ENCODE data around the gene WDR59.
"Not testable (repeated sequence)": the region's sequence is repeated elsewhere in the genome, so short reads cannot be mapped to it uniquely, and the experiment has no call there.

The WDR59 gene

DNA sequence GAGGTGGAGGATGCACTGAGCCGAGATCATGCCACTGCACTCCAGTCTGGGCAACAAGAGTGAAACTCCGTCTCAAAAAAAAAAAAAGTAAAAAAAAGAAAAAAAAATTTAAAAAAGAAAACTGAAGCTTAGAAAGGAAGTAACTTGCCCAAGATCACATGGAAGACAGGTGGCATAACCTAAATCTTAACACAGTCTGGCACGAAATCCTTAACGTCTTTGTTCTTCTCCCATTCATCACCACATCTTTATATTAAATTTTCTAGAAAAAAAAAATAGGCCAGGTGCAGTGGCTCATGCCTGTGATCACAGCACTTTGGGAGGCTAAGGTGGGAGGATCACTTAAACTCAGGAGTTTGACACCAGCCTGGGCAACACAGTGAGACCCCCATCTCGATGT is 9.3 kb downstream of the WDR59 start:
- DNase-seq = no peak

DNA sequence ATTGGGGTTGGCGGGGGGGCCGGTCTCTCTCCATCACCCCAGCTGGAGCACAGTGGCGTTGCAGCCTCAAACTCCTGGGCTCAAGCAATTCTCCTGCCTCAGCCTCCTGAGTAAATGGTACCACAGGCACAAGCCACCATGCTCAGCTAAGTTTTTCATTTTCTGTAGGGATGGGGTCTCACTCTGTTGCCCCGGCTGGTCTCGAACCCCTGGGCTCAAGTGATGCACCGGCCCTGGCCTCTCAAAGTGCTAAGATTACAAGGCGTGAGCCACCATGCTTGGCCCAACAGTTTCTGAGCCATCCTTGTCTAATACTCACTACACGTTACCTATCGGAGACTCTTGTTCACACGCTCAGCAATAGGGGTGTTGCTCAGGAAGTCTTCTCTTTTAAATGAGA is 11.6 kb downstream of the WDR59 start:
- DNase-seq = no peak

DNA sequence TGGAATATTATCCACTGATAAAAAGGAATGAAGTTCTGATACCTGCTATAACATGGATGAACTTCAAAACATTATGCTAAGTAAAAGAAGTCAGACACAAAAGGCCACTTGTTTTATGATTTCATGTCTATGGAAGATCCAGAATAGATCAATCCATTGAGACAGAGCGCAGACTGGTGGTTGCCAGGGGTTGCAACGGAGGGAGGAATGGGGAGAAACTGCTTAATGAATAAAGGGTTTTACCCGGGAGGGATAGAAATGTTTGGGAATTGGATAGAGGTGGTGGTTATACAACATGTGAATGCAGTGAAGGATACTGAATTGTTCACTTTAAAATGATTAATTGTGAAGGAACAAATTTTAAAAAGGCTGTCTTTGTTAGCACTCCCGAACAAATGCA is 30.2 kb downstream of the WDR59 start:
- DNase-seq = no peak

DNA sequence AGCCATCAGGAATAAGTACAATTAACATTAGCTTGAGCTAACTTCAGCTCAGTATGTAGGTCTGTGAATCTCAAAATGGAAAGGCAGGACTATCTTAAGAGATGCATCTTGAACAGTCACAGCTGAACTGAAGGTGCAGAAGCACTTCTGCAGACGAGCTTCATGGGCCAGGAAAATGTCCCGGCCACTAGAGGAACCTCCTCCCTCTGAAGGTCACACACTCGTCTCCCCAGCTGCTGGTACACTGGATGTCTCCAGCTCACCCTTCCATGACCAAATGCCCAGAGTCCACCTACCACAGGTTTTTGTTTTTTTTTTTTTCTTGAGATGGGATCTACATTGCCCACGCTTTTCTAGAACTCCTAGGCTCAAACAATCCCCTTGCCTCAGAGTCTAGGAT is 33.2 kb downstream of the WDR59 start:
- DNase-seq = no peak

DNA sequence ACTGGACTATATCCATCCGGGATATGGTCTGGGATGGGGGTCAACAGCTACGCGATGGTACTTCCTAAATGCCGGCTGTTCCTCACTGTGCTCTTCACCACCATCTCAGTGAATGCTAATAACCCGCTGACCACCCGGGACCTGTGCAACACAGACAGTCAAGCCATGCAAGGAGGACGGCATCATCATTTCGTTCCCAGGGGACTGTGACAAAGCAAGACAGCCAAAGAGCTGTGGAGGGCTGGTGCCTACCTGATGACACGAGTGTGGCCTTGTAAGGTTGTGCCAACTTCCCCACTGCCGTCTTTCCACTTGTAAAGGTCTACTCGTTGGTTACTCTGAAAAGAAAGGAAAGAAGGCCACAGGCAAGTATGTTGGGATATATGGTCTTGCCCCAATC is 33.7 kb downstream of the WDR59 start:
- no peak for DNase-seq

DNA sequence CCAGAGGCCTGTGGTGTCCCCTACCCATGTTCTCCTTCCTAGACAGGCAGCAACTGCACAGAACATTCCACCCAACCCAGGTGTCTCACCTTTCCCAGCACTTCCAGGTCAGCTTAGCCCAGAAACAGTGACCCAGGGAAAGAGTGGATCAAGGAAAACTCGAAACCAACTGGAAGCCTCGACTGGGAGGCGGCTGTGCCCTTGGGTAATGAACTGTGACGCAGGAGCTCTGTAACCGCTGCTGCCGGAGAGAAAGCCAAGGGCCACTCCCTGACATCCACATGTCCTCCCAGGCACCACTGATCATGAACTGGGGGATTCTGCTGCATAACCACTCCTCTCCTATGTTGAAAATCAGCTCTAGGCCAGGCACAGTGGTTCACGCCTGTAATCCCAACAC is 34.4 kb downstream of the WDR59 start:
- no peak for DNase-seq

DNA sequence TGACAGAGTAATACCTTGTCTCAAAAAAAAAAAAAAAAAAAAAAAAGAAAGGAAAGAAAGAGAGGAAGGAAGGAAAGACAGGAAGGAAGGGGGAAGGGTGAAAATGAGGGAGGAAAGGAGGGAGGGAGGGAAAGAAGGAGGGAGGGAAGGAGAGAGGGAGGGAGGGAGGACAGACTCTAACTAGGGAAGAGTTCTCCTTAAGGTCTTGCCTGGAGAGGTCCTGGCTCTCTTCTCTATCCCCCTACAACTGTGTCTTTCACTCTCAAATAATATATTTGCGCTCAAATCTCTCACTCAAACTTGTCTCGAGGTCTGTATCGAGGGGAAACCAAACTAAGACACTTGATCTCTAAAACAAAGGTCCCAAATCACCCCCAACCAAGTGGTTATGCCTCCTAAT is 35.6 kb downstream of the WDR59 start:
- DNase-seq = no peak

DNA sequence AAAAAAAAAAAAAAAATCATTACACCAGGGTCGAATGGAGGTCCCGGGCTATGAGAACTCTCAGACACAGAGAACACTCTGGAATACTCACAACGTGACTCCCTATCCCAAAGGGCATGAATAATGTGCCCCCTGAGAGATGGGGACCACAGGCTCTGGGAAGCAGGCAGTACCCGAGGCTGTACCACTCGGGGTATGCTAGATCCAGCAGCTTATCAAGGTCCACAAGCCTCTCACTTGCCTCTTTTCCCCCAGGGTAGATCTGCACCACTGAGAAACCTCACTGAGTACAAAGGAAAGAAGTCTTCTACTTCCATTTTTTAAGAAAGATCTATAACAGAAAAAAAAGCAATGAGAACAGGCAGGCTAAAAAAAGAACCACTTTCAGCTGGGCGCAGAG is 40.5 kb downstream of the WDR59 start:
- no peak for DNase-seq

DNA sequence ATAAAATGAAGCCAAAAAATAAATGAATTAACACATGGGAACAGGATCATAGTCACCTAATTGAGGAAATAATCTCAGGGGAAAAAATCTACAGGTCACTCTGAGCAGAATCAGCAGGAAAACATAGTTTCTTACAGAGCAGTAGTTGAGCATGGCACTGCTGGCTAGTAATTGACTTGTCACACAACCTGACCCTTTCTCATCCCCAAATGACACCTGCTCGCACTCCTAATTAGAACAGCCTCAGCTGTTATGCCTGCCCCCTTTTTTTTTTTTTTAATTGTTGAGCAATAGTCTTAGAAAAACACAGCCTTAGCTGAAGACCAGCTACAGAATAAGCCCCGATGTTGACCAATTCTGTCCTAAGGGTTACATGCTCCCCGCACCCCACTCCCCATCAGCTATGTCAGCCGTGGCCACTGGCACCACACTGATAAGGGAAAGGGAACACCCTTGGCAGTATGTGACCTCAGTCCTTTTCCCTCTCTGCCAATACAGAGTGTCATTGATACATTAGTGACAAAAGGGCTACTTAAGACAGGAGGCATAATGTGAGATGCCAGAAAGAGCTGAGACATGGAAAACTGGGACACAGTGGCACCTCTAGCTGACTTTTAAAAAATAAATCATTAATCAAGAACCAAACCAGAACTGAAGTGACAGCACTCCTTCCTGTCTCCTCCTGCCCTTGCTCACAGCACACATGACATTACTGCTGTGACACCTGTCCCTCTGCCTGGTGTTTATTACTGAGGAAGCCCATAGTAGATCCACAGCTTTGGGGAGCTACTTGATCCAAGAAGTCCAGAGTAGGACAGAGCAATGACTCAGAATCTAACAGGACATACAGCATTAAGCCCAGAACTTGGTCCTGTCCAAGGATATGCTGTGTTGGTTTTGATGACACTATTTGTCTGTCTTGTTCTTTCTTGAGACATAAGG is 41.7 kb downstream of the WDR59 start:
- DNase-seq = no peak

DNA sequence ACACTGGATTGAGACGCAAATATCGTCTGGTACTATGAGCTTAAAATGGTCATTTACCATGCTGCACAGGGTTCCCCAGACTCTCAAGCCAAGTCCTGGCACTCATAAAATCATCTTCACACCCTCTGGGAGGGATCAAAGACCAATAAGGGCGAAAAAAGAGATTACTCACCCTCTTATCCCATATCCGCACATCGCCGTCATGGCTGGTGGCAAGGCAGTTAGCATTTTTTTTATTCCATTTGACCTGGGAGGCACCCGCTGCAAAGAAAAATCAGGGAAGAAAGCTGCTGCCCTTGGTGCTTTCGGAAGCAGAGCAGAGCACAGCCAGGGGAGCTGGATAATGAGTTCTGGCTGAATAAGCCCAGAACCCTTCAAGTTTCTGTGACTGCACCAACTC is 42.4 kb downstream of the WDR59 start:
- no peak for DNase-seq

DNA sequence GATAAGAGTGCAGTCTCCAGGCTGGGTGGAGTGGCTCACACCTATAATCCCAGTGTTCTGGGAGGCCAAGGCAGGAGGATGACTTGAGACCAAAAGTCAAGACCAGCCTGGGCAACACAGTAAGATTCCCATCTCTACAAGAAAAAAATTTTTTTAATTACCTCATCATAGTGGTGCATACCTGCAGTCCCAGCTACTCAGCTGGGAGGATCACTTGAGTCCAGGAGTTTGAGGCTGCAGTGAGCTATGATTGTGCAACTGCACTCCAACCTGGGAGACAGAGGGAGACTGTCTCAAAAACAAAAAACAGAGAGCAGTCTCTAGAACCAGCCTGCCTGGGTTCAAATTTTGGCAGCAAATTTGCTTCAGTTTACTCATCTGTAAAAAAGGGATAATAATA is 45.2 kb downstream of the WDR59 start:
- DNase-seq = no peak

DNA sequence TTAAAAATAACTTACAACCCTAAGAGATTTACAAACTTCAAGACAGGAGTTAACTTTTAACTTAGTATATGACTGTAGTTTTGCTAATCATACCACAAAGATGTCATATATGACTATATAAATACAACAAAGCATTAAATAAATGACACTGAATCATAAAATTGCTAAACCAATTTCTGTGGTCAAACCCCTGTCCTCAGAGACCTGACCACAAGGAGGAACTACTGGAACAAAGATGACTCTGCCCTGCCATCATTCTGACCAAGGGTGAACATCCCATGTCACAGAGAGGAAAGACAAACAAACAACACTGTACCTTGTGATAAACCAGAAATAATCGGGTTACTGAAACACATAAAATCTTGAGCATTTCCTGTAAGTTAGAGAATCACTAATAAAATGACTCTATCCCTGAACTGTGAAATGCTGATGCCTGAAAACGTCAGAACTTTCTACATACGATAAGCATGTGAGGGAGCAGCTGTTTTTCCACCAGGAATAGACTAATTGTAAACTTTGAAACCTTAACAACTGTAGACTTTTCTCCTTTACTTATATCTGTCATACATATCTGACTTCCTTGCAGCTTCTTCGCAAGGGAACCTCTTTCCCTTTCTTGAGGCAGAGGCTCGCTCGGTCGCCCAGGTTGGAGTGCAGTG is 47.9 kb downstream of the WDR59 start:
- DNase-seq = no peak

DNA sequence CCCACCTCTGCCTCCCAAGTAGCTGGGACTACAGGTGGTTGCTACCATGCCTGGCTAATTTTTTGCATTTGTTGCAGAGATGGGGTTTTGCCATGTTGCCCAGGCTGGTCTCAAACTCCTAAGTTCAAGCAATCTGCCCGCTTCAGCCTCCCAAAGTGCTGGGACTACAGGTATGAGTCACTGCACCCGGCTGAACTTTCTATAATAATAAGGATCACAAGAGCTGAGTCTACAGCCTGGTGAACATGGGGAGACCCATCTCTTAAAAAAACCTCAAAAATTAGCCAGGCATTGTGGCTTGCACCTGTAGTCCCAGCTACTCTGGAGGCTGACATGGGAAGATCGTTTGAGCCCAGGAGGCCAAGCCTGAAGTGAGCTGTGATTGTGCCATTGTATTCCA is 53.5 kb downstream of the WDR59 start:
- DNase-seq = no peak

DNA sequence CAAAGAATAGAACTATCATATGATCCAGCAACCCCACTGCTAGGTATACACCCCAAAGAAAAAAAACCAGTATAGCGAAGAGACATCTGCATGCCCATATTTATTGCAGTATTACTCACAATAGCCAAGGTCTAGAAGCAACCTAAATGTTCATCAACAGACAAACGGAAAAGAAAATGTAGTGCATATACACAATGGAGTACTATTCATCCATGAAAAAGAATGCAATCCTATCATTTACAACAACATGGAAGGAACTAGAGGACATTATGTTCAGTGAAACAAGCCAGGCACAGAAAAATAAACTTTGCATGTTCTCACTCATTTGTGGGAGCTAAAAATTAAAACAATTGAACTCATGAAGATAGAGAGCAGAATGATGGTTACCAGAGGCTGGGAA is 55.3 kb downstream of the WDR59 start:
- DNase-seq = no peak

DNA sequence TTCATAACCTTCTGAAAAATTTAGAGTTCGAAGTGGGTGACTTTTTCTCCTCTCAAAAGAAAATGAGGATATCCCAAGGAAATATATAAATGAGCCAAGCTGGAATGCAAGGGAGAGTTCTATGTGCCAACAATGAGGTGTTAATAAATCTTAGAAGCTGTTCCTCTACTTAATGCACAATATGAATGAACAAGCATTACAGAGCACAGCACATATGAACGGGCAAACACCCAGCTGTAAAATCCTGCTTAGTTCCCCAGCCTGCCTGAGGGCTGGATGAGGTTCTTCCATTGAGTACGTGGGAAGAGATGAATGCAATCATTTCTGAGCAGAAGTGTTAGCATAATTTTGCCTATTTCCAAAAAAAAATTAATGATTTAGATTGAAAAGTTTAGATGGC is 58.1 kb downstream of the WDR59 start:
- no peak for DNase-seq

DNA sequence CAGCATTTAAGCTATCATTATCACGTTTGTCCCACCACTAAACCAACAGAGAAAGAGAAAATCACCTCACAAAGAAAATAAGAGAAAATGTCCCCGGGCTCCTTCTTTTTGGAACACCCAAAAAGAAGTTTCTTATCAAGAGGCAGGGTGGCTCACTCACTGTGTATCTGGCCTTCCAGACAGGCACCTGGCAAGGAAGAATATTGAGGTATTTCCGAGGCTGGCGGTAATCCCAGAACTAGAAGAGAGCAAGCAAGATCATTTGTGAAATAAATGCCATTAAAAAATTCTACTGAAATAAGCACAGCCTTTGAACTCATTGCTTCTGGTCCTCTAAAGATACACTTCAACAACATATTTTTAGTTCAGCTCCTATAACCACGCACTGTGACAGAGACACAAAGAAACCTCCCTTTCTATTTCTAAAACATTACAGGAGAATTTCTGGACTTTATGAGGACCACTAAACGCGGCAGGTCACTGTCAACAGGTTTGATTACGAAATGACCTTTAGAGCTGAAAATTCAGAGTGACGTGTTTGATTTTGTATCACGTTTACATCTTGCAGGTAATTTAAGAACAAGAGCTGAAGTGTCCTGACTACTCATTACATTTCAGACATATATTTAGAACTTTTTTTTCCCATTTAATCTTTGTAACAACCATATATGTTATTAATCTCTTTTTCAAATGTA is 61.0 kb downstream of the WDR59 start:
- no peak for DNase-seq

DNA sequence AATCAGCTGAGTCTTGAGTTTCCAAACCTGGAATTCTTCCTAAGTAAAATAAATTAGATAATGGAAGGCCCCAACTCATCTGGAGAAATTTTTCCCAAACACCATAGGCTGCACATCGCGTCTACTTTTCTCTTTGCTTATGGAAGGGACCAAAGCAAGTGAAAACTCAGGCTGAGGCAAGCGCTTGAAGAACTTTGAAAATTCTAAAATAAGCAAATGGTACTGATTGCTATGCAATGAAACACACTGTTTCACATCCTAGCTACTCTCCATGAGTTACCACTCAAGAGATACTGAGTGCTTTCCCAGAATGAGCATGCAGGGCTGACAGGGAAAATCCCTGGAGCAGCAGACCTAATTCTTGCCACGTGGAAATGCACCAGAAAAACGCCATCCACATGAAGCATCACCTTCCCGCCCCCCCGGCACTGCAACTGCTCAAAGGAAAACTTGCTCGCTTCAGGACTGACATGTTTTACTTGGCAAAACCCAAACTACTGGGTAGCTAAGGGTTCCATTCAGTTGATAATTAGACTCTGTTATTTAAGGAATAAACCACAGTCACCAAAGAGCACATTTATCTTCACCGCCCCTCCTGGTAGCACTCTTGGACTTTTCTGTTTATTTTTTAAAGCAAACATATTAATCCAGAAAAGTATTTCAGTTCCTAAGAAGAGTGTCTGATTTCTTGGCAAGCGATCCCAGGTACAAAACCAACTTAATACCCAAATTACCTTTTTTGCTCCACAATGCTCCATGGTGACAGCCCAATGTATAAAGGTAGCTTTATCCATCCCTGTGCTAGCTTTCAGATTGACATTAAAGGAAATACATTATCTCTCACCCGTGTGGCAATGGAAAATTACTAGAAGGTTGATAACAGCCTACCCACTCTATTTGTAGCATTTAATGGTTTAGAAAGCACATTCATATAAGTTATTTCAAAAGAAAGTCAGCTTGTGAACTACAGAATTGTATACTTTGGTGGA is 62.5 kb downstream of the WDR59 start:
- no peak for DNase-seq

DNA sequence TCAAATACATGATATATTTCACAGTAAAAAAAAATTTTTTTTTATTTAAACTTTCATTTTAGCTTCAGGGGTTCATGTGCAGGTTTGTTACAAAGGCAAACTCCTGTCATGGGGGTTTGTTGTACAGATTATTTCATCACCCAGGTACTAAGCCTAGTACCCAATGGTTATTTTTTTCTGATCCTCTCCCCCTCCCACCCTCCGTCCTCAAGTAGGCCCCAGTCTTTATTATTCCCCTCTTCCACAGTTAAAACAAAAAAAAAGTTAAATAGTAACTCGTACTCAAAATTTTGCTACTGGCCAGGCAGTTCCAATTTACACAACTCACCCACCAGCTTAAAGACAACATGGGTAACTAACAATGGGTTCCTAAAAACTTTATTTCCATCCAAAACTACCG is 63.9 kb downstream of the WDR59 start:
- DNase-seq = no peak

DNA sequence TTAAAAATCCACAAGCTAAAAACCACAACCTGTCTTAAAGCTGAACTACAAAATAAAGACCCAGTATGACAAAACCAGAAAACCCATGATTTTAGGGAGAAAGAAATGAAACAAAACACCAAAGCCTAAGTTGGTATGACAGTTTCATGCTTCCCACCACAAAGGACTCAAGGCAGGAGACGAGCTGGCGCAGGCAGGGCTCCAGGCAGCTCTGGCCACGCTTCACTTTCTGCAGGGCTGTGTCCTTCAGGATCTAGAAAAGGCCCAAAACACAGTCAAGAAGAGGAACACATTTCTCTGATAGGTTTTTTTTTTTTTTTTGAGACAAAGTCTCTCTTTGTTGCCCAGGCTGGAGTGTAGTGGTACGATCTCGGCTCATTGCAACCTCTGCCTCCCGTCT is 75.3 kb downstream of the WDR59 start:
- DNase-seq = no peak

DNA sequence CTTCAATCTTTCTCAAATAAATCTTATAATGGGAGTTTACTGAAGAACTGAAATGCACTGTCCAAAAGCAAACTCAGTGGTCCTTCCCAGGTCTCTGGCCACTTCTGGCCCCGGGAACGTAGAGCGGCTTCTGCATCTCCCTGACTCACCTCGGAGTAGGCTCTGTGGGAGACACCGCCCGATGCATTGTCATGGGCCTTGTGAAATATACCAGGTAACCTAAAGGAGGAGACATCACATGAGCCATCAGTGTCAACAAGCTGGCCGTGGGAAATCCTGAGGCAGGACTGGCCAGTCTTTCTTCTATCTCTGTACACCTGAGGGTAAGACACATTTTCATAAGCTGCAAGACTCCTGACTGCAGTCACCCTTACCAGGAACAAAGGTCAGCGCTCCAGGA is 76.2 kb downstream of the WDR59 start:
- not testable (repeated sequence) for DNase-seq

DNA sequence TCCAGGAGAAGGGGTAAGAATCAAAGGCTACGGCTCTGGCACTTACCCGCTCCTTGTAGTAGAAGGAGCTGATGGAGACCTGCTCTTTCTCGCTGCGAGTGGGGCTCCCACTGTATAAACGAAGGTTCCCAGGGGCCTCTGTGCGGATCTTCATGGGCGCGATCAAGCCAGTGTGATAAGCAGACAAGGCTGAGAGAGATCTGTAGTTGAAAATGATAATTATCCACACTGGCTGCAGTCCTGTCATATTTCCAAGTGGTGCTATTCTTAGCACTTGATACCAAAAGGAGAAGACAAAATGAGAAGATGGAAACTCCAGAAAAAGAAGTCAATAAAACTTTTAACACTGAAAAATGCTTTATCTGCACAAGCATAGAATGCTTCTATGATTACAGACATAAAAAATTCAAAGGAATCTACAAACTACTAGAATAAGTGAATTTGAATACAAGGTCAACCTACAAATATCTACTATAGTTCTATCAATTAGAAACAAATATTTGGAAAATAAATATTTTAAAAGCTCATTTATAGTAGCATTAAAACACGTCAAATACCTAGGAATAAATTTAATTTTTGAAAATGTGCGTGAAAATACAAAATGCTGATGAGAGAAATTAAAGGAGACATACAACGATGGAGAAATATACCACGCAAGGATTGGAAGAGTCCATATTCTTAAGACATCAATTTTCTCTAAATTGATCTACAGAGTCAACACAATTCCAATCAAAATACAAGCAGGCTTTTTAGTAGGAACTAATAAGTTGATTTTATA is 80.8 kb downstream of the WDR59 start:
- no peak for DNase-seq

DNA sequence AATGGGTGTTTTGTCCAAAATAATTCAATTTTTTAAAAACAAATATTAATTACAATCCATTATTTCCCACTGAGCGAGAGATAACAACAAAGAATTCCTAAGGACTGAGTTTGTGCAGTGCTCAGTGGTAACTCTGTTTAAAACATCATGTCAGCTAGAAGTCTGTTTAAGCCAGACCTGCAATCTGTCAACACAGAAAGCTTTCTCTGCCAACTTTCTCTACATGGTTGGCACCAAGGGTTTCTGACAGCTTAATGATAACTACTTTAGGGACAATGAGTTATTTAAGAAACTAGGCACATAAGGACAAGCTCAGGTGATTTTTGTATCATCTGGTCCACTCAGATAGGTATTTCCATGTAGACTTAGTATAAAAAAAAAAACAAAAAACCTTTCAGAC is 81.8 kb downstream of the WDR59 start:
- DNase-seq = no peak
